ENCODE measurements around the gene JAZF1.

DNA sequence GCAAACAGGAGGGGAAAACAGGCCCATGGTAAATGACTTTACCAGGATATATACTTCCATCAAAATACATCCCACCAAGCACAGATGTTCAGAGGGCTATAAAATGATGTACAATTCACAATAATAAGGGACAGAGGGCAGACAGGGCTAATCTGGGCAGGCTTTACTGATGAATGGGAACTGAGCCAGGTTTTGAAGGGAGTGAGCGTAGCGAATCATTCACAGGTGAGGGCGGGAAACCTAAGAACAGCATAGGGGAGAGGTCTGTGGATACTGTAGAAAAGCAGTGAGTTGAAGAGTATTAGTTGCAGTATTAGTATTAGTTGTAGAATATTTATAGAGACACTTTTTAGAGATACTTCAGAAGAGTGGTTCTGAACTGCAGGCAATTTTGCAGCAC is 180.8 kb downstream of the JAZF1 start:
- TF ChIP-seq, protein P1, sequence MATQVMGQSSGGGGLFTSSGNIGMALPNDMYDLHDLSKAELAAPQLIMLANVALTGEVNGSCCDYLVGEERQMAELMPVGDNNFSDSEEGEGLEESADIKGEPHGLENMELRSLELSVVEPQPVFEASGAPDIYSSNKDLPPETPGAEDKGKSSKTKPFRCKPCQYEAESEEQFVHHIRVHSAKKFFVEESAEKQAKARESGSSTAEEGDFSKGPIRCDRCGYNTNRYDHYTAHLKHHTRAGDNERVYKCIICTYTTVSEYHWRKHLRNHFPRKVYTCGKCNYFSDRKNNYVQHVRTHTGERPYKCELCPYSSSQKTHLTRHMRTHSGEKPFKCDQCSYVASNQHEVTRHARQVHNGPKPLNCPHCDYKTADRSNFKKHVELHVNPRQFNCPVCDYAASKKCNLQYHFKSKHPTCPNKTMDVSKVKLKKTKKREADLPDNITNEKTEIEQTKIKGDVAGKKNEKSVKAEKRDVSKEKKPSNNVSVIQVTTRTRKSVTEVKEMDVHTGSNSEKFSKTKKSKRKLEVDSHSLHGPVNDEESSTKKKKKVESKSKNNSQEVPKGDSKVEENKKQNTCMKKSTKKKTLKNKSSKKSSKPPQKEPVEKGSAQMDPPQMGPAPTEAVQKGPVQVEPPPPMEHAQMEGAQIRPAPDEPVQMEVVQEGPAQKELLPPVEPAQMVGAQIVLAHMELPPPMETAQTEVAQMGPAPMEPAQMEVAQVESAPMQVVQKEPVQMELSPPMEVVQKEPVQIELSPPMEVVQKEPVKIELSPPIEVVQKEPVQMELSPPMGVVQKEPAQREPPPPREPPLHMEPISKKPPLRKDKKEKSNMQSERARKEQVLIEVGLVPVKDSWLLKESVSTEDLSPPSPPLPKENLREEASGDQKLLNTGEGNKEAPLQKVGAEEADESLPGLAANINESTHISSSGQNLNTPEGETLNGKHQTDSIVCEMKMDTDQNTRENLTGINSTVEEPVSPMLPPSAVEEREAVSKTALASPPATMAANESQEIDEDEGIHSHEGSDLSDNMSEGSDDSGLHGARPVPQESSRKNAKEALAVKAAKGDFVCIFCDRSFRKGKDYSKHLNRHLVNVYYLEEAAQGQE (IDR thresholded peaks at IDR 0.05; ENCODE audit: insufficient read depth in 1 of 2, low read depth in 2 of 2, low read length in 2 of 2), result no peak
- no peak for TF ChIP-seq POLR2AphosphoS5 (IDR thresholded peaks at IDR 0.05; ENCODE audit: low read depth, low read length)
- TF ChIP-seq FOXP2 (optimal IDR thresholded peaks at IDR 0.05; ENCODE audit: borderline replicate concordance, extremely low read depth, extremely low read length, insufficient read depth), result no peak
- no peak for TF ChIP-seq SIN3A (IDR thresholded peaks at IDR 0.05; ENCODE audit: borderline replicate concordance, insufficient read depth, low read length)
